ENCODE measurements around the gene THSD1. TPM values are rescaled to one million over a fixed set of nuclear protein-coding genes. Genes with fewer than 3 reads are reported as not detected.

The THSD1 gene
- total and polyA plus RNA-seq, 12 donors = 3.8 to 9.3 (median 6.7) TPM

DNA sequence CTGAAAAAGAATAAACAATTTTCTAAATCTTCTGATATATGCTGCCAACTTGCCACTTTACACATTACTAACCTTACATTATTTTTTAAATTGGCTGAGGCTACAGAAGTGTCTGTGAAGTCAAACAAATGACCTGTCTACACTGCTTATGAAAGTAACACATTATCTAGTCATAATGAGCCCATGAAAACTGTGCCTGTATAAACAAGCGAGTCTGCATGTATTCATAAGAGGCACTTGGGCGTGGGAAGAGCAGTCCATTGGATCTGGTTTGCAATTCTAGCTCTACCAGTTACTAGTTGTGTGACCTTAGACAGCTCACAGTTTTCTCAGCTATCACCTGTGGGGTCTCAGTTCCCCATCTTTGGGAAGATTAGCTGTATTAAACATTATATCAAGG, 41.4 kb upstream of the THSD1 start:
- Histone ChIP-seq H3K4me1 (peaks cover 0 to 44% (median 25%) of the 10 kb centered on the region in 9 donors), H3K36me3 (peaks cover 0 to 48% (median 7%) of the 10 kb centered on the region in 9 donors), H3K27ac (peak overlapping the region in 1 of 10 donors; percentile 27), H3K9me3 (no peaks in the 10 kb centered on the region), H3K27me3 (no peaks in the 10 kb centered on the region), H3K4me3 (no peak overlapping the region)
- no peak for DNase-seq
- 81 to 86% methylated on average over 2 of the region's 2 CpGs for WGBS, 2 donors
- intact Hi-C loops (cut with DNase I) = loop anchor here in 1 of 10 donors (5.0 kb wide), 2 partner anchors 40 to 100 kb away; partner anchors contain the start of gene THSD1
- no peak for ATAC-seq
- TF ChIP-seq, protein P1, sequence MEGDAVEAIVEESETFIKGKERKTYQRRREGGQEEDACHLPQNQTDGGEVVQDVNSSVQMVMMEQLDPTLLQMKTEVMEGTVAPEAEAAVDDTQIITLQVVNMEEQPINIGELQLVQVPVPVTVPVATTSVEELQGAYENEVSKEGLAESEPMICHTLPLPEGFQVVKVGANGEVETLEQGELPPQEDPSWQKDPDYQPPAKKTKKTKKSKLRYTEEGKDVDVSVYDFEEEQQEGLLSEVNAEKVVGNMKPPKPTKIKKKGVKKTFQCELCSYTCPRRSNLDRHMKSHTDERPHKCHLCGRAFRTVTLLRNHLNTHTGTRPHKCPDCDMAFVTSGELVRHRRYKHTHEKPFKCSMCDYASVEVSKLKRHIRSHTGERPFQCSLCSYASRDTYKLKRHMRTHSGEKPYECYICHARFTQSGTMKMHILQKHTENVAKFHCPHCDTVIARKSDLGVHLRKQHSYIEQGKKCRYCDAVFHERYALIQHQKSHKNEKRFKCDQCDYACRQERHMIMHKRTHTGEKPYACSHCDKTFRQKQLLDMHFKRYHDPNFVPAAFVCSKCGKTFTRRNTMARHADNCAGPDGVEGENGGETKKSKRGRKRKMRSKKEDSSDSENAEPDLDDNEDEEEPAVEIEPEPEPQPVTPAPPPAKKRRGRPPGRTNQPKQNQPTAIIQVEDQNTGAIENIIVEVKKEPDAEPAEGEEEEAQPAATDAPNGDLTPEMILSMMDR (IDR thresholded peaks at IDR 0.05) = no peak

GRCh38 chr13:52446265-52446664, 40.3 kb upstream of the THSD1 start:
- H3K27me3 ChIP-seq = no peaks in the 10 kb centered on the region
- peaks cover 0 to 59% (median 15%) of the 10 kb centered on the region in 9 donors for H3K36me3 ChIP-seq
- H3K4me3 ChIP-seq = no peak overlapping the region
- no peaks in the 10 kb centered on the region for H3K9me3 ChIP-seq
- TF ChIP-seq, protein P1 (IDR thresholded peaks at IDR 0.05) = no peak
- ATAC-seq (no peak), DNase-seq (no peak)
- peaks cover 0 to 44% (median 25%) of the 10 kb centered on the region in 9 donors for H3K4me1 ChIP-seq
- intact Hi-C loops (cut with DNase I) = loop anchor here in 1 of 10 donors (5.0 kb wide), 2 partner anchors 39 to 99 kb away; partner anchors contain the start of gene THSD1
- H3K27ac ChIP-seq = no peak overlapping the region
- WGBS, 2 donors = 79 to 96% methylated on average over 1 of the region's 1 CpG

GRCh38 chr13:52432456-52432855, 26.5 kb upstream of the THSD1 start:
- Histone ChIP-seq H3K4me3 (no peak overlapping the region), H3K27ac (peak overlapping the region in 4 of 10 donors; percentile 42 to 65 (median 56)), H3K27me3 (no peaks in the 10 kb centered on the region), H3K36me3 (peaks cover 0 to 100% (median 13%) of the 10 kb centered on the region in 9 donors), H3K4me1 (peaks cover 0 to 73% (median 26%) of the 10 kb centered on the region in 9 donors), H3K9me3 (no peaks in the 10 kb centered on the region)
- WGBS, 2 donors = 51 to 57% methylated on average over 2 of the region's 2 CpGs
- intact Hi-C loops (cut with DNase I) = no loop called here
- TF ChIP-seq, protein P1 (IDR thresholded peaks at IDR 0.05) = no peak
- ATAC-seq (peak in 1 of 8 donors; percentile 49), DNase-seq (no peak)

GRCh38 chr13:52428295-52428694, 22.3 kb upstream of the THSD1 start:
- ATAC-seq = peak; percentile 31 to 95 (median 86)
- 76 to 78% methylated on average over 2 of the region's 2 CpGs for WGBS, 2 donors

More at GRCh38 chr13:52428295-52428694, 22.3 kb upstream of the THSD1 start:
- no peaks in the 10 kb centered on the region for H3K9me3 ChIP-seq
- no peaks in the 10 kb centered on the region for H3K27me3 ChIP-seq
- peaks cover 0 to 49% (median 15%) of the 10 kb centered on the region in 9 donors for H3K4me1 ChIP-seq
- intact Hi-C loops (cut with DNase I) = no loop called here
- peak in 1 of 2 donors; percentile 30 for DNase-seq
- TF ChIP-seq, protein P1 (IDR thresholded peaks at IDR 0.05) = no peak
- no peak overlapping the region for H3K4me3 ChIP-seq
- H3K36me3 ChIP-seq = peaks cover 0 to 100% (median 25%) of the 10 kb centered on the region in 9 donors
- peak overlapping the region in 6 of 10 donors; percentile 21 to 69 (median 54) for H3K27ac ChIP-seq
